ENCODE results near the gene SCNN1A. TPM values are rescaled to one million over a fixed set of nuclear protein-coding genes. Genes with fewer than 3 reads are reported as not detected.

The SCNN1A gene
- total RNA-seq, 2 experiments from 2014 or later, result 1.1 to 2.0 TPM

GRCh38 chr12:6329703-6330064 lies 45.7 kb downstream of the SCNN1A start:
- ChIA-PET CTCF (no interaction called here), POLR2A (interaction anchor here (0.8 kb wide), 1 partner anchor 9 kb away, joined by 4 read pairs; no protein-coding TSS in a partner anchor)
- intact Hi-C loops (cut with DNase I, micrococcal nuclease), result no loop called here
- no peaks in the 10 kb centered on the region for H3K27me3 ChIP-seq (ENCODE audit: control insufficient read depth in 1 of 2, insufficient read depth in 2 of 2, low read length in 2 of 2)
- no peak overlapping the region for H3K27ac ChIP-seq (ENCODE audit: low read depth in 1 of 2, low read length in 2 of 2)
- no peak for DNase-seq
- peaks cover 48% of the 10 kb centered on the region for H3K4me1 ChIP-seq (ENCODE audit: insufficient read depth, low read length)
- H3K27me3 Mint-ChIP-seq, result no peaks in the 10 kb centered on the region
- H3K4me3 Mint-ChIP-seq, result no peak overlapping the region
- peaks cover 68% of the 10 kb centered on the region for H3K36me3 Mint-ChIP-seq (ENCODE audit: low read depth)
- no peaks in the 10 kb centered on the region for H3K9me3 ChIP-seq (ENCODE audit: control insufficient read depth in 1 of 2, insufficient read depth in 1 of 2, low read length in 2 of 2)
- no peak overlapping the region for H3K27ac Mint-ChIP-seq
- no peak for ATAC-seq (ENCODE audit: poor library complexity)
- H3K36me3 ChIP-seq (ENCODE audit: insufficient read depth, low read length), result peaks cover 76% of the 10 kb centered on the region
- TF ChIP-seq CTCF (IDR thresholded peaks at IDR 0.05), result no peak
- H3K4me1 Mint-ChIP-seq (ENCODE audit: low read depth), result peaks cover 29% of the 10 kb centered on the region
- no peak overlapping the region for H3K4me3 ChIP-seq (ENCODE audit: low read length)
- H3K9me3 Mint-ChIP-seq, result no peaks in the 10 kb centered on the region

- no peaks in the 10 kb centered on the region for H3K9me3 ChIP-seq (ENCODE audit: control insufficient read depth in 1 of 2, insufficient read depth in 1 of 2, low read length in 2 of 2)
- TF ChIP-seq CTCF (IDR thresholded peaks at IDR 0.05), result no peak
- Mint-ChIP-seq H3K27ac (no peak overlapping the region), H3K27me3 (no peaks in the 10 kb centered on the region), H3K4me3 (no peak overlapping the region), H3K36me3 (ENCODE audit: low read depth) (peaks cover 65% of the 10 kb centered on the region), H3K4me1 (ENCODE audit: low read depth) (peaks cover 35% of the 10 kb centered on the region), H3K9me3 (no peaks in the 10 kb centered on the region)
- H3K4me3 ChIP-seq (ENCODE audit: low read length), result no peak overlapping the region
- intact Hi-C loops (cut with DNase I, micrococcal nuclease), result no loop called here
- ChIA-PET CTCF (no interaction called here), POLR2A (no interaction called here)
- H3K36me3 ChIP-seq (ENCODE audit: insufficient read depth, low read length), result peaks cover 70% of the 10 kb centered on the region
- ATAC-seq (ENCODE audit: poor library complexity) (no peak), DNase-seq (no peak)
- H3K27ac ChIP-seq (ENCODE audit: low read depth in 1 of 2, low read length in 2 of 2), result no peak overlapping the region
- peaks cover 48% of the 10 kb centered on the region for H3K4me1 ChIP-seq (ENCODE audit: insufficient read depth, low read length)
- no peaks in the 10 kb centered on the region for H3K27me3 ChIP-seq (ENCODE audit: control insufficient read depth in 1 of 2, insufficient read depth in 2 of 2, low read length in 2 of 2)
Observed at GRCh38 chr12:6328945-6329702, 46.2 kb downstream of the SCNN1A start.

- H3K4me3 Mint-ChIP-seq, result no peak overlapping the region
- ChIA-PET POLR2A (interaction anchor here (0.6 to 0.8 kb wide), 3 partner anchors 9 to 142 kb away, joined by 3 read pairs; partner anchors contain the start of gene VAMP1), CTCF (no interaction called here)
- Histone ChIP-seq H3K4me1 (ENCODE audit: insufficient read depth, low read length) (peaks cover 48% of the 10 kb centered on the region), H3K27me3 (ENCODE audit: control insufficient read depth in 1 of 2, insufficient read depth in 2 of 2, low read length in 2 of 2) (no peaks in the 10 kb centered on the region), H3K4me3 (ENCODE audit: low read length) (no peak overlapping the region), H3K27ac (ENCODE audit: low read depth in 1 of 2, low read length in 2 of 2) (peak overlapping the region in 1 of 2 donors; percentile 25), H3K9me3 (ENCODE audit: control insufficient read depth in 1 of 2, insufficient read depth in 1 of 2, low read length in 2 of 2) (no peaks in the 10 kb centered on the region), H3K36me3 (ENCODE audit: insufficient read depth, low read length) (peaks cover 61% of the 10 kb centered on the region)
- DNase-seq (no peak), ATAC-seq (ENCODE audit: poor library complexity) (no peak)
- no peaks in the 10 kb centered on the region for H3K9me3 Mint-ChIP-seq
- peaks cover 44% of the 10 kb centered on the region for H3K4me1 Mint-ChIP-seq (ENCODE audit: low read depth)
- H3K36me3 Mint-ChIP-seq (ENCODE audit: low read depth), result peaks cover 56% of the 10 kb centered on the region
- no peaks in the 10 kb centered on the region for H3K27me3 Mint-ChIP-seq
- H3K27ac Mint-ChIP-seq, result no peak overlapping the region
- intact Hi-C loops (cut with DNase I, micrococcal nuclease), result no loop called here
- no peak for TF ChIP-seq CTCF (IDR thresholded peaks at IDR 0.05)
Observed at GRCh38 chr12:6328045-6328779, 47.2 kb downstream of the SCNN1A start.
